Hematopoietic multipotent progenitor cell treated with erythropoietin and hydrocortisone succinate and interleukin-3 and kit ligand, for 8 days (in vitro differentiated cells): ENCODE data around the gene PLEKHG7.

Experiments used
- DNase-seq: peaks from one replicate; pipeline ENCODE4 v3.0.0-alpha.2; 2015

PLEKHG7 gene

GRCh38 chr12:92814584-92814983, 111.8 kb downstream of the PLEKHG7 start:
- no peak for DNase-seq

GRCh38 chr12:92821142-92821541, 118.4 kb downstream of the PLEKHG7 start:
- no peak for DNase-seq
